Upper lobe of left lung (tissue), 4 donors: ENCODE measurements around the gene LRRC56.

Experiments used
- EP300 ChIP-seq, 4 donors: sonication (generic); formaldehyde crosslinking; IDR thresholded peaks; one replicate each; pipeline ENCODE4 v1.5.1; 2017; ENCODE audit warnings: antibody characterized with exemption in 4 of 4, control low read depth in 2 of 4
- TF ChIP-seq, protein P1 (sequence below), 6 experiments: fragments of 450-650 bp in 4 of 6; fragments of 200-600 bp in 2 of 6; sonication (generic) in 2 of 6; IDR thresholded peaks; one replicate each; pipeline ENCODE4 v1.5.1; 2016 to 2019; ENCODE audit warnings: antibody characterized with exemption in 6 of 6

DNA sequence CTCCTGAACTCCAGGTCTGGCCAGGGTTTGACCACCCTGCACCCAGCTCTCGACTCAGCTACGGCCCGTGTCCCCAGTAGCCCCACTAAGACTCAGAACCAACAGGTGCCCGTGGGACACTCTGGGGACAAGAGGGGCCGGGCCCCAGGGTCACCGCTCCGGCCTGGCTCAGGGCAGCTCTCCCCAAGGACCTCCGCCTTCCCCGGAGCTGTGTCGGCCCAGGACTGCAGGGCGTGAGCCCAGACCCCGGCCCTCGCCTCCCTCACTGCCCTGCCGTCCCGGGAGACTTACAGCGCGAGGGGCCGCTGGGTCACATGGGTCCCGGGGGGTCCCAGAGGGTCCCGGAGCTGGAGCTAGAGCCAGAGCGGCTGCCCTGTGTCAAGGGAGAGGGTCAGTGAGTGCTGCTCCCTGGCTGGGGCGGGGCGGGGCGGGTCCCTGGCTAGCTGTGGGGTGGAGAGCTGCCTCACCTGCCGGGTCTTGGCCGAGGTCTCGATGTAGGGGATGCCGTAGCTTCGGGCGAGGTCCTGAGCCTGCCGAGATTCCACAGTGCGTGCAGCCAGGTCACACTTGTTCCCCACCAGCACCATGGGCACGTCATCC is 4.2 kb upstream of the LRRC56 start:
- TF ChIP-seq, protein P1, sequence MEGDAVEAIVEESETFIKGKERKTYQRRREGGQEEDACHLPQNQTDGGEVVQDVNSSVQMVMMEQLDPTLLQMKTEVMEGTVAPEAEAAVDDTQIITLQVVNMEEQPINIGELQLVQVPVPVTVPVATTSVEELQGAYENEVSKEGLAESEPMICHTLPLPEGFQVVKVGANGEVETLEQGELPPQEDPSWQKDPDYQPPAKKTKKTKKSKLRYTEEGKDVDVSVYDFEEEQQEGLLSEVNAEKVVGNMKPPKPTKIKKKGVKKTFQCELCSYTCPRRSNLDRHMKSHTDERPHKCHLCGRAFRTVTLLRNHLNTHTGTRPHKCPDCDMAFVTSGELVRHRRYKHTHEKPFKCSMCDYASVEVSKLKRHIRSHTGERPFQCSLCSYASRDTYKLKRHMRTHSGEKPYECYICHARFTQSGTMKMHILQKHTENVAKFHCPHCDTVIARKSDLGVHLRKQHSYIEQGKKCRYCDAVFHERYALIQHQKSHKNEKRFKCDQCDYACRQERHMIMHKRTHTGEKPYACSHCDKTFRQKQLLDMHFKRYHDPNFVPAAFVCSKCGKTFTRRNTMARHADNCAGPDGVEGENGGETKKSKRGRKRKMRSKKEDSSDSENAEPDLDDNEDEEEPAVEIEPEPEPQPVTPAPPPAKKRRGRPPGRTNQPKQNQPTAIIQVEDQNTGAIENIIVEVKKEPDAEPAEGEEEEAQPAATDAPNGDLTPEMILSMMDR (IDR thresholded peaks at IDR 0.05), result no peak
- no peak for TF ChIP-seq EP300 (IDR thresholded peaks at IDR 0.05)
